ENCODE results near the gene KIT. TPM values are rescaled to one million over a fixed set of nuclear protein-coding genes. Genes with fewer than 3 reads are reported as not detected.

Gene KIT
- total and polyA plus RNA-seq, 4 experiments from 2014 or later, result 2.0 to 5.2 (median 2.6) TPM

DNA sequence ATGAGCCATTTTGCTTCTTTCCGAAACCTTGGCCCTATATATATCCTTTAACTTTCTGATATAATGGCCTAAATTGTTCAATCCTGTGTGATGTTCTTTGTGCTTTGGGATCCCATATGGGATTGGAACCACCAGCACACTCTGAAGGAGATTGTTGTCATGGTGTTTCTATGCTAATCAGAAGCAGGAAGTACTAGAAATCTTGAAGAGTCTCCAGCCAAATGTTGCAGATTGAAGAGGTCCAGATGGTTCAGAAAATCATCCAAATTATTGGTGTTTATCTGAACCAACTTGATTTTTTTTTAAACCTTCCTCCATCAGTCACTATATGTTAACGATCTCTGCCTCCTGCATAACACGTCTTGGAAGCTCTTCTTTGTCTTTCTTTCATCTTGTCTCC, 72.8 kb downstream of the KIT start:
- H3K4me3 ChIP-seq (ENCODE audit: low read length in 2 of 2), result no peak overlapping the region
- no peaks in the 10 kb centered on the region for H3K36me3 ChIP-seq (ENCODE audit: insufficient read depth, low read length)
- no peaks in the 10 kb centered on the region for H3K4me1 ChIP-seq (ENCODE audit: insufficient read depth, low read length)
- no peak for DNase-seq
- Mint-ChIP-seq H3K36me3 (no peaks in the 10 kb centered on the region), H3K4me3 (no peak overlapping the region), H3K27ac (no peak overlapping the region), H3K27me3 (no peaks in the 10 kb centered on the region), H3K9me3 (peaks cover 0 to 3% (median 0%) of the 10 kb centered on the region in 8 donors), H3K4me1 (no peaks in the 10 kb centered on the region)
- CTCF ChIA-PET (ENCODE audit: partially characterized antibody), result no interaction called here
- no peak overlapping the region for H3K27ac ChIP-seq (ENCODE audit: low read depth, low read length)
- H3K27me3 ChIP-seq (ENCODE audit: insufficient read depth, low read length), result no peaks in the 10 kb centered on the region
- POLR2A ChIA-PET (ENCODE audit: partially characterized antibody), result no interaction called here
- intact Hi-C loops (cut with micrococcal nuclease), result no loop called here
- no peaks in the 10 kb centered on the region for H3K9me3 ChIP-seq (ENCODE audit: control insufficient read depth in 1 of 2, low read length in 2 of 2)

DNA sequence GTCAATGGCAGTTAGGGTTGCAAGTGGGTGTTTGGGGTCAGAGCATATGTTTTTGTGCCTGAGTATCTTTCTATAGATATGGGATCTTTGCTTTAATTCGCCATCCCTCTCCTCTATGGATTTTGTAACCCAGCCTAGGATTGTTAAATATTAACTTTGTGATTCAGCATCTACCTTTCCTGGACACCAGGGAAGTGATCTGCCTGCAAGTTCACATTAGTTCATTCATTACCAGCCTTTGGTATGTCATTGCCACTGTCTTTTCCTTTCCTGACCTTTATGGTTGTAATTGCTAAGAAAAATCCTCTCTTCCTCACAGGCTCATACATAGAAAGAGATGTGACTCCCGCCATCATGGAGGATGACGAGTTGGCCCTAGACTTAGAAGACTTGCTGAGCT, 73.8 kb downstream of the KIT start:
- no peak overlapping the region for H3K27ac Mint-ChIP-seq
- ChIA-PET POLR2A (ENCODE audit: partially characterized antibody) (no interaction called here), CTCF (ENCODE audit: partially characterized antibody) (no interaction called here)
- H3K36me3 Mint-ChIP-seq, result no peaks in the 10 kb centered on the region
- no peaks in the 10 kb centered on the region for H3K27me3 Mint-ChIP-seq
- Histone ChIP-seq H3K9me3 (ENCODE audit: control insufficient read depth in 1 of 2, low read length in 2 of 2) (no peaks in the 10 kb centered on the region), H3K27me3 (ENCODE audit: insufficient read depth, low read length) (no peaks in the 10 kb centered on the region), H3K36me3 (ENCODE audit: insufficient read depth, low read length) (no peaks in the 10 kb centered on the region), H3K4me1 (ENCODE audit: insufficient read depth, low read length) (no peaks in the 10 kb centered on the region), H3K27ac (ENCODE audit: low read depth, low read length) (no peak overlapping the region), H3K4me3 (ENCODE audit: low read length in 2 of 2) (no peak overlapping the region)
- H3K4me3 Mint-ChIP-seq, result no peak overlapping the region
- H3K9me3 Mint-ChIP-seq, result peaks cover 0 to 3% (median 0%) of the 10 kb centered on the region in 8 donors
- no peak for DNase-seq
- no peaks in the 10 kb centered on the region for H3K4me1 Mint-ChIP-seq
- intact Hi-C loops (cut with micrococcal nuclease), result no loop called here

DNA sequence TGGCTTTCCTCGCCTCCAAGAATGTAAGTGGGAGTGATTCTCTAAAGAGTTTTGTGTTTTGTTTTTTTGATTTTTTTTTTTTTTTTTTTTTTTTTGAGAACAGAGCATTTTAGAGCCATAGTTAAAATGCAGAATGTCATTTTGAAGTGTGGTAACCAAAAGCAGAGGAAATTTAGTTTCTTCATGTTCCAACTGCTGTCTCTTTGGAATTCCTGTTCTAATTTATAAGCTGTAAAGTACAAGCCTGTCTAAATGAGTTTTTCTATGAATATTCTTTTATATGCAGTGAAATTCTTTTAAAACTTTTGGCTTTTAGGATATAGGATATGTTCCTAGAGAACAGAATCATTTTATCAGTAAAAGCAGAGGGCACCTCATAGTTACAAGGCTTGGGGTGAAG, 74.2 kb downstream of the KIT start:
- Histone ChIP-seq H3K27ac (ENCODE audit: low read depth, low read length) (no peak overlapping the region), H3K4me3 (ENCODE audit: low read length in 2 of 2) (no peak overlapping the region), H3K36me3 (ENCODE audit: insufficient read depth, low read length) (no peaks in the 10 kb centered on the region), H3K4me1 (ENCODE audit: insufficient read depth, low read length) (no peaks in the 10 kb centered on the region), H3K9me3 (ENCODE audit: control insufficient read depth in 1 of 2, low read length in 2 of 2) (no peaks in the 10 kb centered on the region), H3K27me3 (ENCODE audit: insufficient read depth, low read length) (no peaks in the 10 kb centered on the region)
- Mint-ChIP-seq H3K36me3 (no peaks in the 10 kb centered on the region), H3K27ac (no peak overlapping the region), H3K27me3 (no peaks in the 10 kb centered on the region), H3K9me3 (peaks cover 0 to 3% (median 0%) of the 10 kb centered on the region in 8 donors), H3K4me1 (no peaks in the 10 kb centered on the region), H3K4me3 (no peak overlapping the region)
- POLR2A ChIA-PET (ENCODE audit: partially characterized antibody), result no interaction called here
- CTCF ChIA-PET (ENCODE audit: partially characterized antibody), result no interaction called here
- intact Hi-C loops (cut with micrococcal nuclease), result no loop called here
- DNase-seq, result no peak

DNA sequence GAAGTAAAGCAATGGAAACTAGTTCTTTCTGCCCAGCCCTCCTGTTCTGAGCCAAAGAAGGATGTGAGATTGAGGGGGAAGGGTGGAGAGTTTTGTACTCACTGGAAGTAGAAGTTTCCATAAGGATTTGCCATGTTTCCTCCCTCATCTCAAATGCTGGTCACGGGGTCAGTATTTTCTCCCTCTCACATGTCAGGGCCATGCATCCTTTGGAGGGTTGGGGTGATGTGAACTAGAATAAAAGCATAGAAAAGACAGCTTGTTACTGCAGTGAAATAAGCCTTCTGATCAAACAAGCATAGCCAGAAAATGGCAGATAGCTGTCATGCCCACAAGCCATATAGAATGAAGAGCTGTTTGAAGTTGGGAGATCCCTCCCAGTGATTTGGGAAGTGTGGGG, 79.7 kb downstream of the KIT start:
- intact Hi-C loops (cut with micrococcal nuclease), result no loop called here
- ChIA-PET POLR2A (ENCODE audit: partially characterized antibody) (no interaction called here), CTCF (ENCODE audit: partially characterized antibody) (no interaction called here)
- no peaks in the 10 kb centered on the region for H3K4me1 ChIP-seq (ENCODE audit: insufficient read depth, low read length)
- H3K4me3 ChIP-seq (ENCODE audit: low read length in 2 of 2), result no peak overlapping the region
- H3K27me3 Mint-ChIP-seq, result peaks cover 0 to 3% of the 10 kb centered on the region in 2 donors
- H3K36me3 Mint-ChIP-seq, result no peaks in the 10 kb centered on the region
- no peaks in the 10 kb centered on the region for H3K9me3 ChIP-seq (ENCODE audit: control insufficient read depth in 1 of 2, low read length in 2 of 2)
- H3K9me3 Mint-ChIP-seq, result peaks cover 0 to 5% (median 0%) of the 10 kb centered on the region in 8 donors
- DNase-seq, result no peak
- H3K27ac Mint-ChIP-seq, result no peak overlapping the region
- peaks cover 0 to 4% (median 0%) of the 10 kb centered on the region in 4 donors for H3K4me1 Mint-ChIP-seq
- no peak overlapping the region for H3K4me3 Mint-ChIP-seq
- H3K36me3 ChIP-seq (ENCODE audit: insufficient read depth, low read length), result no peaks in the 10 kb centered on the region
- no peak overlapping the region for H3K27ac ChIP-seq (ENCODE audit: low read depth, low read length)
- no peaks in the 10 kb centered on the region for H3K27me3 ChIP-seq (ENCODE audit: insufficient read depth, low read length)

DNA sequence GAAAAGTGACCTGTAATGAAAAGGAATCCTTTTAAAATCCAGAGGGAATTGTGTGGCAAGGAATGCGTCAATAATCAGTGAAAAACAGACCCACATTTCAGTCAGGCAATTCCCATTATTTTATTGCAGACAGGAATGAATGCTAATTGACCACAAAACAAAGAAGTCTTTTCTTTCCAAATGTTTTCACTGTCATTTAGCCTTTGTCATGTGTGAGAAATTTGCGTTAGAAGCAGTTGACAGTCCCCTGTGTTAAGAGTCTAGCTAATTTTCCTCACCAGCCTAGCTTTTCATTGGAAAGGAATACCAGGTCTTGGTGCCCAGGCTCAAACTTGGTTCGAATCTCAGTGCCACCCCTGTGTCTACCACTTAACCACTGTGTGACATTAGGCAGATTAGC, 83.4 kb downstream of the KIT start:
- ChIA-PET CTCF (ENCODE audit: partially characterized antibody) (no interaction called here), POLR2A (ENCODE audit: partially characterized antibody) (no interaction called here)
- intact Hi-C loops (cut with micrococcal nuclease), result no loop called here
- Histone ChIP-seq H3K36me3 (ENCODE audit: insufficient read depth, low read length) (no peaks in the 10 kb centered on the region), H3K9me3 (ENCODE audit: control insufficient read depth in 1 of 2, low read length in 2 of 2) (no peaks in the 10 kb centered on the region), H3K27me3 (ENCODE audit: insufficient read depth, low read length) (no peaks in the 10 kb centered on the region), H3K27ac (ENCODE audit: low read depth, low read length) (no peak overlapping the region), H3K4me1 (ENCODE audit: insufficient read depth, low read length) (no peaks in the 10 kb centered on the region), H3K4me3 (ENCODE audit: low read length in 2 of 2) (no peak overlapping the region)
- Mint-ChIP-seq H3K27me3 (peaks cover 0 to 3% of the 10 kb centered on the region in 2 donors), H3K9me3 (peaks cover 0 to 9% (median 3%) of the 10 kb centered on the region in 8 donors), H3K27ac (no peak overlapping the region), H3K36me3 (no peaks in the 10 kb centered on the region), H3K4me1 (peaks cover 0 to 4% (median 0%) of the 10 kb centered on the region in 4 donors), H3K4me3 (no peak overlapping the region)
- DNase-seq, result no peak

DNA sequence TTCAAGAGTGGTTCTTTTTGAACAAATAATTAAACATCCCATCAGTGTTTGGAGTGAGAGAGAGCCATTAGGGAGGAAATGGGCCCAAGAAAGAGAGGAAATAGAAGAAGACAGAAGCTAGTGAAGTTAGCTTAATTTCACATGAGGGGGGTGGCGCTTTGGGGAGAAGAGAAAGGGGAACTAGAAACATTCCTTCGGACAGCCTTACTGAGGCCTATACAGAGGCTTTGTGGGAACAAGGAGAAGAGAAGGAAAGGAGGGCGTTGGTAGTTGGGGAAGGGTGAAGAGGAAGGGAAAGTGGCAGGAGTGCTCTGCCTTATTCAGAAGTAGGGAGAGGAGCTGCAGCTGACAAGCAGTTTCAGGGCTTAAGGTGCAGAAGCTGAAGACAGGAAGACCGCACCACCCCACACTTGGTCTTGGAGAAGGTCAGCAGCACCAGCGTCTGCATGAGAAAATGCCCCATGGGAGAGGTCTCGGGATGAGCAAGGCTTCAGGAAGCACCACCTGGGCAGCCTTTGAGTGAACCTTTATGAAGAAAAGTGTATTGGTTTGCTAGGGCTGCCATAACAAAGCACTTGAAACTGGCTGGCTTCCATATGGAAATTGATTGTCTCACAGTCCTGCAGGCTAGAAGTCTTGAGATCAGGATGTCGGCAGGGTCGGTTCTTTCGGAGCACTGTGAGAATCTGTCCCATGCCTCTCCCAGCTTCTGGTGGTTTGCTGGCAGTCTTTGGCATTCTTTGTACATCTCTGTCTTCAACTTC, 85.1 kb downstream of the KIT start:
- POLR2A ChIA-PET (ENCODE audit: partially characterized antibody), result no interaction called here
- Mint-ChIP-seq H3K27me3 (peaks cover 0 to 3% of the 10 kb centered on the region in 2 donors), H3K4me1 (peaks cover 0 to 4% (median 0%) of the 10 kb centered on the region in 4 donors), H3K4me3 (no peak overlapping the region), H3K9me3 (peaks cover 0 to 9% (median 3%) of the 10 kb centered on the region in 8 donors), H3K36me3 (no peaks in the 10 kb centered on the region), H3K27ac (peak overlapping the region in 1 of 7 donors; percentile 37)
- H3K27ac ChIP-seq (ENCODE audit: low read depth, low read length), result no peak overlapping the region
- no peaks in the 10 kb centered on the region for H3K9me3 ChIP-seq (ENCODE audit: control insufficient read depth in 1 of 2, low read length in 2 of 2)
- intact Hi-C loops (cut with micrococcal nuclease), result no loop called here
- DNase-seq, result no peak
- H3K36me3 ChIP-seq (ENCODE audit: insufficient read depth, low read length), result no peaks in the 10 kb centered on the region
- CTCF ChIA-PET (ENCODE audit: partially characterized antibody), result no interaction called here
- no peaks in the 10 kb centered on the region for H3K4me1 ChIP-seq (ENCODE audit: insufficient read depth, low read length)
- no peak overlapping the region for H3K4me3 ChIP-seq (ENCODE audit: low read length in 2 of 2)
- H3K27me3 ChIP-seq (ENCODE audit: insufficient read depth, low read length), result no peaks in the 10 kb centered on the region

DNA sequence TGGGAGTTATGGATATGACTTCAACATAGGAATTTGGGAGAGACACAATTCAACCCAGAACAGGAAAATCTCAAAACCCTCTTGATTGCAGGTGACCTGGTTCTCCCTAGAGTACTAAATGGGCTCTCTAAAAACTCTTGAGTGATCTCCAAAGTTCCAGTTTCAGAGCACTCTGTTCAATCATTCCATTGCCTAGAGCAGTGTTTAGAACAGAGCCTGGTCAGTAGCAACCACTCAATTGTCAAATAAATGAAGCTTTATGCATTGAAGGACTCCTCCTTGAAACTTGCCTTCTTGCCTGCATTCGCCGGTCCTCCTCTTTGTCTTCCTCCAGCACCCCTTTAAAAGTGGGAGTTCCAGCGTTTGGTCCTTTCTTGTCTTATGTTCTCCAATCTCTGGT, 85.8 kb downstream of the KIT start:
- CTCF ChIA-PET (ENCODE audit: partially characterized antibody), result no interaction called here
- H3K36me3 Mint-ChIP-seq, result no peaks in the 10 kb centered on the region
- no peaks in the 10 kb centered on the region for H3K4me1 ChIP-seq (ENCODE audit: insufficient read depth, low read length)
- H3K27me3 ChIP-seq (ENCODE audit: insufficient read depth, low read length), result no peaks in the 10 kb centered on the region
- H3K9me3 ChIP-seq (ENCODE audit: control insufficient read depth in 1 of 2, low read length in 2 of 2), result no peaks in the 10 kb centered on the region
- H3K27ac ChIP-seq (ENCODE audit: low read depth, low read length), result no peak overlapping the region
- DNase-seq, result no peak
- peaks cover 0 to 13% (median 3%) of the 10 kb centered on the region in 8 donors for H3K9me3 Mint-ChIP-seq
- H3K36me3 ChIP-seq (ENCODE audit: insufficient read depth, low read length), result no peaks in the 10 kb centered on the region
- POLR2A ChIA-PET (ENCODE audit: partially characterized antibody), result no interaction called here
- H3K4me3 ChIP-seq (ENCODE audit: low read length in 2 of 2), result no peak overlapping the region
- H3K4me1 Mint-ChIP-seq, result peaks cover 0 to under 1% (median 0%) of the 10 kb centered on the region in 4 donors
- H3K27me3 Mint-ChIP-seq, result peaks cover 0 to under 1% of the 10 kb centered on the region in 2 donors
- H3K27ac Mint-ChIP-seq, result no peak overlapping the region
- intact Hi-C loops (cut with micrococcal nuclease), result no loop called here
- H3K4me3 Mint-ChIP-seq, result no peak overlapping the region
